ENCODE data around the gene DGKB. TPM values are rescaled to one million over a fixed set of nuclear protein-coding genes. Genes with fewer than 3 reads are reported as not detected.

The DGKB gene
- total RNA-seq, 1 experiment from 2014 or later = not detected

GRCh38 chr7:14226126-14226525 lies 676.4 kb downstream of the DGKB start:
- intact Hi-C loops (cut with micrococcal nuclease; ENCODE audit: unreplicated experiment) = no loop called here
- no peak for DNase-seq
- CTCF ChIA-PET = no interaction called here
- Mint-ChIP-seq H3K36me3 (ENCODE audit: insufficient read depth, unreplicated experiment) (no peaks in the 10 kb centered on the region), H3K27me3 (ENCODE audit: unreplicated experiment) (no peaks in the 10 kb centered on the region), H3K27ac (ENCODE audit: unreplicated experiment) (no peak overlapping the region), H3K4me1 (ENCODE audit: low read depth, unreplicated experiment) (no peaks in the 10 kb centered on the region), H3K9me3 (ENCODE audit: low read depth, unreplicated experiment) (no peaks in the 10 kb centered on the region), H3K4me3 (ENCODE audit: low read depth, unreplicated experiment) (no peak overlapping the region)
- no peak for TF ChIP-seq CTCF (IDR thresholded peaks at IDR 0.05; ENCODE audit: unreplicated experiment)
- BruUV-seq (replicated peaks) = no TSS peak

GRCh38 chr7:14219125-14219524 lies 683.4 kb downstream of the DGKB start:
- Mint-ChIP-seq H3K4me1 (ENCODE audit: low read depth, unreplicated experiment) (peaks cover 26% of the 10 kb centered on the region), H3K27ac (ENCODE audit: unreplicated experiment) (peak overlapping the region; percentile 55), H3K27me3 (ENCODE audit: unreplicated experiment) (no peaks in the 10 kb centered on the region), H3K36me3 (ENCODE audit: insufficient read depth, unreplicated experiment) (no peaks in the 10 kb centered on the region), H3K4me3 (ENCODE audit: low read depth, unreplicated experiment) (no peak overlapping the region), H3K9me3 (ENCODE audit: low read depth, unreplicated experiment) (no peaks in the 10 kb centered on the region)
- intact Hi-C loops (cut with micrococcal nuclease; ENCODE audit: unreplicated experiment) = loop anchor here (2.0 to 5.0 kb wide), 2 partner anchors 14 to 228 kb away; no protein-coding TSS in a partner anchor
- no peak for DNase-seq
- TF ChIP-seq CTCF (IDR thresholded peaks at IDR 0.05; ENCODE audit: unreplicated experiment) = no peak
- BruUV-seq (replicated peaks) = no TSS peak
- CTCF ChIA-PET = interaction anchor here (0.7 to 1.8 kb wide), 3 partner anchors 14 to 472 kb away, joined by 4 to 9 read pairs (median 5); partner anchors contain the start of gene ETV1

- Mint-ChIP-seq H3K27ac (ENCODE audit: unreplicated experiment) (peak overlapping the region; percentile 55), H3K4me3 (ENCODE audit: low read depth, unreplicated experiment) (no peak overlapping the region), H3K36me3 (ENCODE audit: insufficient read depth, unreplicated experiment) (no peaks in the 10 kb centered on the region), H3K27me3 (ENCODE audit: unreplicated experiment) (no peaks in the 10 kb centered on the region), H3K4me1 (ENCODE audit: low read depth, unreplicated experiment) (peaks cover 26% of the 10 kb centered on the region), H3K9me3 (ENCODE audit: low read depth, unreplicated experiment) (no peaks in the 10 kb centered on the region)
- intact Hi-C loops (cut with micrococcal nuclease; ENCODE audit: unreplicated experiment) = loop anchor here (2.0 to 5.0 kb wide), 2 partner anchors 14 to 229 kb away; no protein-coding TSS in a partner anchor
- no peak for DNase-seq
- no TSS peak for BruUV-seq (replicated peaks)
- CTCF ChIA-PET = interaction anchor here (0.6 to 1.8 kb wide), 3 partner anchors 15 to 303 kb away, joined by 5 to 9 read pairs (median 5); partner anchors contain the start of gene ETV1
- TF ChIP-seq CTCF (IDR thresholded peaks at IDR 0.05; ENCODE audit: unreplicated experiment) = no peak
Observed at GRCh38 chr7:14218338-14218737, 684.2 kb downstream of the DGKB start.

GRCh38 chr7:14209896-14210484 lies 692.6 kb downstream of the DGKB start:
- no peak for TF ChIP-seq CTCF (IDR thresholded peaks at IDR 0.05; ENCODE audit: unreplicated experiment)
- Mint-ChIP-seq H3K27ac (ENCODE audit: unreplicated experiment) (no peak overlapping the region), H3K9me3 (ENCODE audit: low read depth, unreplicated experiment) (peaks cover 4% of the 10 kb centered on the region), H3K27me3 (ENCODE audit: unreplicated experiment) (peaks cover 12% of the 10 kb centered on the region), H3K4me3 (ENCODE audit: low read depth, unreplicated experiment) (no peak overlapping the region), H3K36me3 (ENCODE audit: insufficient read depth, unreplicated experiment) (no peaks in the 10 kb centered on the region), H3K4me1 (ENCODE audit: low read depth, unreplicated experiment) (no peaks in the 10 kb centered on the region)
- BruUV-seq (replicated peaks) = no TSS peak
- CTCF ChIA-PET = interaction anchor here (0.6 to 1.2 kb wide), 2 partner anchors 8 to 82 kb away, joined by 3 read pairs; no protein-coding TSS in a partner anchor
- DNase-seq = no peak
- intact Hi-C loops (cut with micrococcal nuclease; ENCODE audit: unreplicated experiment) = no loop called here
